Measurements from ENCODE around the gene LTF. TPM values are rescaled to one million over a fixed set of nuclear protein-coding genes. Genes with fewer than 3 reads are reported as not detected.

The LTF gene
- total and polyA plus RNA-seq, 9 of the 15 experiments (the other 6 are each of a cell fraction or from before 2014, with no cell fraction given) = 0.07 TPM; not detected in 8

DNA sequence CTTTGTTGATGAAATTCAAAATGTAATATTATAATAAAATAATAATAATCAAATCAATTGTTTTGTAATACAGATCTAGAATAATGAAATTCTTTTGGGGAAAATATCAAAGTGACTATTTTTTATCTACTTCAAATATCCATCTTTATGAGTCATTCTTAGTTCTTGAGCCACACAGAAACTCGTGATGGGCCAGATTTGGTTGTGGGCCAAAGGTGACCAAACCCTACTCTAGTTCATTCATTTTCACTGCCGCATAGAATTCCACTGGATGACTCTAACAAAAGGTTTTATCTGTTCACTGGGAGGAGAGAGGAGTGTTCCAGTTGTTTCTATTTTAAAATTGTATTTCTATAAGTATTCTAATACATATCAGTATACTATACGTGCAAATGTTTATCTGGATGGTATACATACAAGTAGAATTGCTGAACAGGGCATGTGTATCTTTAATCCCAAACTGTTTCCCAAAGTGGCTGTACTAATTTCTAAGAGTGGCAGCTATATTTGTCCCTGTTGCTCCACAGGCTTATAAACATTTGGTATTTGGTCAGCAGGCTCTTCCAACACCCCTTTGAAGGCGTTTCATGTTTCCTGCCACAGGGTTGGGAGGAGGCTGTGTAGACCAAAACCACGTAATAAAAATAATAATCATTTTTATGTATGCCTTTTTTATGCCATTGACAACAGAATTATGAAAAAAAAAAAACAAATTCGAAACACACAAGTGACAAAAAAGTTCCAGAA, 25.8 kb upstream of the LTF start (continued):
- no peak for TF ChIP-seq ZNF398 (CRISPR knock-in tag; IDR thresholded peaks at IDR 0.05)
- no peak for TF ChIP-seq CTBP1 (IDR thresholded peaks at IDR 0.05; ENCODE audit: borderline replicate concordance)
- no peak for TF ChIP-seq ZC3H11A (IDR thresholded peaks at IDR 0.05; ENCODE audit: low read depth, low read length)
- TF ChIP-seq RFX7 (CRISPR knock-in tag; IDR thresholded peaks at IDR 0.05) = no peak
- TF ChIP-seq TFE3 (CRISPR knock-in tag; IDR thresholded peaks at IDR 0.05) = no peak
- TF ChIP-seq, protein P1, sequence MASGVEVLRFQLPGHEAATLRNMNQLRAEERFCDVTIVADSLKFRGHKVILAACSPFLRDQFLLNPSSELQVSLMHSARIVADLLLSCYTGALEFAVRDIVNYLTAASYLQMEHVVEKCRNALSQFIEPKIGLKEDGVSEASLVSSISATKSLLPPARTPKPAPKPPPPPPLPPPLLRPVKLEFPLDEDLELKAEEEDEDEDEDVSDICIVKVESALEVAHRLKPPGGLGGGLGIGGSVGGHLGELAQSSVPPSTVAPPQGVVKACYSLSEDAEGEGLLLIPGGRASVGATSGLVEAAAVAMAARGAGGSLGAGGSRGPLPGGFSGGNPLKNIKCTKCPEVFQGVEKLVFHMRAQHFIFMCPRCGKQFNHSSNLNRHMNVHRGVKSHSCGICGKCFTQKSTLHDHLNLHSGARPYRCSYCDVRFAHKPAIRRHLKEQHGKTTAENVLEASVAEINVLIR (CRISPR knock-in tag; IDR thresholded peaks at IDR 0.05) = no peak
- no peak for TF ChIP-seq MCM3 (IDR thresholded peaks at IDR 0.05)
- 0 out of 2 replicates have a peak, but pooled peaks have one; percentile 12 for TF ChIP-seq SMAD4 (CRISPR knock-in tag; conservative IDR thresholded peaks at IDR 0.05)

All from K562 (cell line).